Measurements from ENCODE around the gene CCDC85B. TPM values are rescaled to one million over a fixed set of nuclear protein-coding genes. Genes with fewer than 3 reads are reported as not detected.
A peak's percentile ranks its signal among the peaks of the same experiment; 100 is the strongest.

CCDC85B gene
- total RNA-seq, 4 donors from 2014 or later, result 44.9 to 61.0 (median 53.1) TPM

DNA sequence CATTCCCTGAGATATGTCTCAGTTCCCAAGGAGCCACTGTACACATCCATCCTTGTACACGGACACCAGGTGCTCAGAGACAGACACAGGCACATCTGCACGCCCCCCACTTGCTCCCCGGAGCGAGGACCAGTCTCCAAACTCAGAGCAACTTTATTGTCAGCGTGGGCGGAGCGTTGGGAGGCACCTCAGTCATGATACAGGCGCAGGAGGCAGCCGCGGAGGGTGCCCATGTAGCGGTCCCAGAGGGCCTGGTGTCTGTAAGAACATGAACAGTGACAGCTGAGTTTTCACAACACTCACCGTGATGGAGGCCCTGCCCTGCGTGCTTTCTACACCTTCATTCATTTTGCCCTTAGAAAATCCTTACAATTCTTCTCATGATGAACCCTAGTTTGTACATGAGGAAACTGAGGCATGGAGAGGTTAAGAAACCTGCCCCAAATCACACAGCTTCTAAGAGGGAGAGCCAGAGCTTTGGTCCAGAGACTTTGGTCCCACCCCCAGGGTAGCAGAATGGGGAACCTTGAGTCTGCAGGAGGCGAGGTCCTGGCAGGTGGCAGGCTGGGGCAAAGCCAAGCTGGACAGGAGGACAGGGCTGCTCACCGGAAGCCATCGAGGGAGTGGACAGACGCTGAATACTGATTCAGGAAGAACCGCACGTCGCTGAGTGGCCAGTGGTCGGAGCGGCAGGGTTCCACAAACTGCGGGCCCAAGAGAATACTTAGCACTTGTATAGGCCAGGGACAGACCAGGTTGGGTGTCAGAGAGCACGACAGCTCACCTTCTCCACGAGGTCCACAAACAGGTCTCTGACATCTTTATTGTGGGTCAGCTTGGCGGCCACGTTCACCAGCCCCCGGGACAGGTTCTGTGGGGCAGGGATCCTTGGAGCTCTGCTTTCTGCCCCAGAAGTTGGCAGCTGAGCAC lies 6.4 kb upstream of the CCDC85B start:
- no peak for DNase-seq (ENCODE audit: low spot score in 2 of 2)
- intact Hi-C loops (cut with DNase I; ENCODE audit: low total_unique reads), result loop anchor here (5.0 kb wide), 1 partner anchor 103 kb away; no protein-coding TSS in a partner anchor
- H3K4me3 ChIP-seq (ENCODE audit: low read depth, poor library complexity, severe bottlenecking), result no peak overlapping the region
- WGBS, 2 donors, result 81 to 83% methylated on average over 28 of the region's 28 CpGs
- TF ChIP-seq, protein P1, sequence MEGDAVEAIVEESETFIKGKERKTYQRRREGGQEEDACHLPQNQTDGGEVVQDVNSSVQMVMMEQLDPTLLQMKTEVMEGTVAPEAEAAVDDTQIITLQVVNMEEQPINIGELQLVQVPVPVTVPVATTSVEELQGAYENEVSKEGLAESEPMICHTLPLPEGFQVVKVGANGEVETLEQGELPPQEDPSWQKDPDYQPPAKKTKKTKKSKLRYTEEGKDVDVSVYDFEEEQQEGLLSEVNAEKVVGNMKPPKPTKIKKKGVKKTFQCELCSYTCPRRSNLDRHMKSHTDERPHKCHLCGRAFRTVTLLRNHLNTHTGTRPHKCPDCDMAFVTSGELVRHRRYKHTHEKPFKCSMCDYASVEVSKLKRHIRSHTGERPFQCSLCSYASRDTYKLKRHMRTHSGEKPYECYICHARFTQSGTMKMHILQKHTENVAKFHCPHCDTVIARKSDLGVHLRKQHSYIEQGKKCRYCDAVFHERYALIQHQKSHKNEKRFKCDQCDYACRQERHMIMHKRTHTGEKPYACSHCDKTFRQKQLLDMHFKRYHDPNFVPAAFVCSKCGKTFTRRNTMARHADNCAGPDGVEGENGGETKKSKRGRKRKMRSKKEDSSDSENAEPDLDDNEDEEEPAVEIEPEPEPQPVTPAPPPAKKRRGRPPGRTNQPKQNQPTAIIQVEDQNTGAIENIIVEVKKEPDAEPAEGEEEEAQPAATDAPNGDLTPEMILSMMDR (IDR thresholded peaks at IDR 0.05), result no peak
- no peak for TF ChIP-seq POLR2A (IDR thresholded peaks at IDR 0.05)

- H3K4me3 ChIP-seq (ENCODE audit: low read depth, poor library complexity, severe bottlenecking), result no peak overlapping the region
- WGBS, 2 donors, result 0 to 22% methylated on average over 5 to 8 of the region's 9 CpGs
- intact Hi-C loops (cut with DNase I; ENCODE audit: low total_unique reads), result loop anchor here (5.0 kb wide), 1 partner anchor 103 kb away; no protein-coding TSS in a partner anchor
- peak; percentile 56 to 95 for DNase-seq (ENCODE audit: low spot score in 2 of 2)
- TF ChIP-seq, protein P1 (IDR thresholded peaks at IDR 0.05), result peak in 1 of 3 donors; percentile 96
- no peak for TF ChIP-seq POLR2A (IDR thresholded peaks at IDR 0.05)
Observed at GRCh38 chr11:65884716-65885092, 5.8 kb upstream of the CCDC85B start.

GRCh38 chr11:65885231-65885630 lies 5.2 kb upstream of the CCDC85B start:
- intact Hi-C loops (cut with DNase I; ENCODE audit: low total_unique reads), result no loop called here
- H3K4me3 ChIP-seq (ENCODE audit: low read depth, poor library complexity, severe bottlenecking), result no peak overlapping the region
- TF ChIP-seq POLR2A (IDR thresholded peaks at IDR 0.05), result no peak
- TF ChIP-seq, protein P1 (IDR thresholded peaks at IDR 0.05), result no peak
- WGBS, 2 donors, result 81 to 83% methylated on average over 7 of the region's 7 CpGs
- no peak for DNase-seq (ENCODE audit: low spot score in 2 of 2)

DNA sequence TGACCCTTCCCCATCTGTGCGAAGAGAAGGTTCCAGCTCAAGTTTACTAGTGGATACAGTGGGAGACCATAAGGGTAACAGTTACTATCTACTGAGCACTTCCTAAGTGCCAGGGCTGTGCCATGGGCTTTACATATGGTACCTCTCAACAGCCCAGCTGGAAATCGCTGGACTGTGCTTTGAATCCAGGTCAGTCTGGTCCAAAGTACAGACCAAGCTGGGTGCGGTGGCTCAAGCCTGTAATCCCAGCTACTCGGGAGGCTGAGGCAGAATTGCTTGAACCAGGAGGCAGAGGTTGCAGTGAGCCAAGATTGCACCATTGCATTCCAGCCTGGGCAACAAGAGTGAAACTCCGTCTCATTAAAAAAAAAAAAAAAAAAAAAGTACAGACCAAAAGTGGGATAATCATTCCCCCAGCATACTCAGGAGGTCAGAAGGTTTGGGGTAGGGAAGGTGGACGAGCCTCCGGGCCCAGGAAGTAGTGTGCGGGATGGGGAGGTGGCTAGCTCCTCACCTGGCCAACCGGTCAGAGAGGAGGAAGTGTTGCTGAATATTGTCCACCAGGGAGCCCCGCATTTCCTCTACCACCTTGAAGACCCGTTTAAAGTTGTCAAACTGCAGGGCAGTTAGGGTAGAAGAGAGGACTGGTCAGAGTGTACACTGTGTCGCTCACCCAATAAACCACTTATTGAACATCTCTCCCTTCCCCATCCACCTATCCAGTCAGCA lies 4.5 kb upstream of the CCDC85B start:
- intact Hi-C loops (cut with DNase I; ENCODE audit: low total_unique reads), result no loop called here
- 76 to 87% methylated on average over 12 of the region's 12 CpGs for WGBS, 2 donors
- no peak for DNase-seq (ENCODE audit: low spot score in 2 of 2)
- H3K4me3 ChIP-seq (ENCODE audit: low read depth, poor library complexity, severe bottlenecking), result no peak overlapping the region
- no peak for TF ChIP-seq POLR2A (IDR thresholded peaks at IDR 0.05)
- TF ChIP-seq, protein P1 (IDR thresholded peaks at IDR 0.05), result no peak

DNA sequence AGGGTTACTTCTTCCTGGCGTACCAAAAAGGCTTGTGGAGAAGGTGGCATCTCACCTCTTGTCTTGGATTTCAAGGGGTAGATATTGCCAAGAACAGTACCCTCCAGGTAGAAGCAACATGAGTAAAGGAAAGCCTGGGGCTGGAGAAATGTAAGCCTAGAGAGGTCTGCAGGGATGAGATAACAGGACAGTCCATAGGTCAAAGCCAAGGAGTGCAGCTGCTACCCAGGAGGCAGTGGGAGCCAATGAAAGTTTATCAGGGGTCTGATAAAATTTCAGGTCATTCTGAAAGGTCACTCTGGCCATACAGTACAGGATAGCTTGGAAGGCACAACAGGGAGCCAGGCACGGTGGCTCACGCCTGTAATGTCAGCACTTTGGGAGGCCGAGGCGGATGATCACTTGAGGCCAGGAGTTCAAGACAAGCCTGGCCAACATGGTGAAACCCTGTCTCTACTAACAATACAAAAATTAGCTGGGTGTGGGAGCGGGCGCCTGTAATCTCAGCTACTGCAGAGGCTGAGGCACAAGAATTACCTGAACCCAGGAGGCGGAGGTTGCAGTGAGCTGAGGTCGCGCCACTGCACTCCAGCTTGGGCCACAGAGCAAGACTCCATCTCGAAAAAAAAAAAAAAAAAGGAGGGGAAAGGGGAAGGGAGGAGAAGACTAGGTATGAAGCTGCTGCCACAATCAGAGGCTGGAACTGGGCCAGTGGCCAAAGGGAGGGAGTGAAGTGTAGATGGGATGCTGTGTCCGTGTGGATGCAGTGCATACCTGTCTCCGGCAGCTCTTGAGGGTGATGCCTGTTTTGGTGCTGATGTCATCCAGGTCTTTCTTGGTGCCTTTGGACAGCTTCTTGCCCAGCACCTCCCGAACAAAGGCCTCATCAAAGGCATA lies 3.4 kb upstream of the CCDC85B start:
- no peak for TF ChIP-seq POLR2A (IDR thresholded peaks at IDR 0.05)
- TF ChIP-seq, protein P1 (IDR thresholded peaks at IDR 0.05), result no peak
- H3K4me3 ChIP-seq (ENCODE audit: low read depth, poor library complexity, severe bottlenecking), result no peak overlapping the region
- WGBS, 2 donors, result 79 to 86% methylated on average over 14 of the region's 14 CpGs
- intact Hi-C loops (cut with DNase I; ENCODE audit: low total_unique reads), result no loop called here
- DNase-seq (ENCODE audit: low spot score in 2 of 2), result no peak
